CD4-positive, alpha-beta T cell (primary cell): Measurements from ENCODE around the gene NUDT8. TPM values are rescaled to one million over a fixed set of nuclear protein-coding genes. Genes with fewer than 3 reads are reported as not detected.
A peak's percentile ranks its signal among the peaks of the same experiment; 100 is the strongest.

Experiments
- ATAC-seq: fragments of 200-7000 bp; cut with Tn5 transposase; one replicate; pipeline ENCODE4 v1.10.0; 2022; ENCODE audit warnings: mild to moderate bottlenecking; ENCODE audit not compliant: poor library complexity
- CTCF ChIA-PET: fragments of 350-600 bp; sonication (Branson Sonifier 250); formaldehyde crosslinking; loops from one replicate; lab custom pipeline; 2021; ENCODE audit warnings: antibody characterized with exemption, inconsistent platforms; lab: Charles Lee
- POLR2A ChIA-PET: fragments of 350-600 bp; sonication (Branson Sonifier 250); formaldehyde crosslinking; loops from one replicate; lab custom pipeline; 2021; ENCODE audit warnings: antibody characterized with exemption, inconsistent platforms; lab: Charles Lee
- DNase-seq, 14 experiments: peaks; one replicate each; pipeline ENCODE4 v3.0.0-alpha.2; 2013 to 2020; ENCODE audit warnings: mixed read lengths in 2 of 14
- H3K27ac ChIP-seq, 2 donors: one replicate each; pipeline versions ENCODE4 v1.5.1 to v1.7.0; 2013; ENCODE audit warnings: low read length in 2 of 2, low read depth in 1 of 2, mild to moderate bottlenecking in 1 of 2
- H3K27me3 ChIP-seq, 2 experiments: 1 replicate in 1 of 2; 2 replicates in 1 of 2; pipeline versions ENCODE4 v1.6.1 to v1.7.0; 2013; ENCODE audit warnings: low read length in 2 of 2, control low read depth in 1 of 2, mild to moderate bottlenecking in 1 of 2, moderate library complexity in 1 of 2; ENCODE audit not compliant: insufficient read depth in 2 of 2, control insufficient read depth in 1 of 2
- H3K36me3 ChIP-seq: one replicate; pipeline ENCODE4 v1.6.1; 2013; ENCODE audit warnings: low read length, control low read depth; ENCODE audit not compliant: insufficient read depth
- H3K4me1 ChIP-seq: one replicate; pipeline ENCODE4 v1.6.1; 2013; ENCODE audit warnings: low read length, control low read depth; ENCODE audit not compliant: insufficient read depth
- H3K4me3 ChIP-seq: one replicate; pipeline ENCODE4 v1.5.1; 2013; ENCODE audit warnings: mild to moderate bottlenecking, low read length, moderate library complexity
- H3K9me3 ChIP-seq, 2 experiments: 1 replicate in 1 of 2; 2 replicates in 1 of 2; pipeline versions ENCODE4 v1.6.1 to v1.7.0; 2013; ENCODE audit warnings: low read length in 2 of 2, mild to moderate bottlenecking in 2 of 2, control low read depth in 1 of 2, moderate library complexity in 1 of 2; ENCODE audit not compliant: control insufficient read depth in 1 of 2, insufficient read depth in 1 of 2
- H3K27ac Mint-ChIP-seq: one replicate; pipeline ENCODE4 v1.8.0; 2020; ENCODE audit warnings: mixed read lengths
- H3K27me3 Mint-ChIP-seq: one replicate; pipeline ENCODE4 v1.8.0; 2021; ENCODE audit warnings: mixed read lengths
- H3K36me3 Mint-ChIP-seq: one replicate; pipeline ENCODE4 v1.8.0; 2021; ENCODE audit warnings: low read depth, mixed read lengths
- H3K4me1 Mint-ChIP-seq: one replicate; pipeline ENCODE4 v1.8.0; 2021; ENCODE audit warnings: low read depth, mixed read lengths
- H3K4me3 Mint-ChIP-seq: one replicate; pipeline ENCODE4 v1.8.0; 2020; ENCODE audit warnings: mild to moderate bottlenecking, mixed read lengths
- H3K9me3 Mint-ChIP-seq: one replicate; pipeline ENCODE4 v1.8.0; 2020; ENCODE audit warnings: mixed read lengths
- CTCF ChIP-seq: fragments of 200-600 bp; IDR thresholded peaks from one replicate; pipeline ENCODE4 v1.8.0; 2022; ENCODE audit warnings: antibody characterized with exemption, mild to moderate bottlenecking
- intact Hi-C, 2 experiments: fragments of 100-400 bp; cut with DNase I in 1 of 2; cut with micrococcal nuclease in 1 of 2; formaldehyde crosslinking; loops; one replicate each; pipeline versions ENCODE4 v1.15.1 to v1.9.0; 2023 to 2025; cut with DNase I, micrococcal nuclease
- total RNA-seq, 174 experiments: library from RNA in 2 of 174; stranded (reverse) in 2 of 174; gene quantifications; one replicate each; pipeline ENCODE4 v1.2.3 and lab custom pipeline; 2021 to 2026

Gene NUDT8
- total RNA-seq, 2 experiments from 2014 or later = 0.92 to 1.4 TPM

GRCh38 chr11:67613313-67613959 lies 16.3 kb downstream of the NUDT8 start:
- H3K4me1 ChIP-seq = peaks cover 39% of the 10 kb centered on the region
- Mint-ChIP-seq H3K4me3 (peak overlapping the region; percentile 89), H3K9me3 (no peaks in the 10 kb centered on the region), H3K36me3 (peaks cover 40% of the 10 kb centered on the region), H3K4me1 (peaks cover 33% of the 10 kb centered on the region), H3K27ac (peak overlapping the region; percentile 96), H3K27me3 (no peaks in the 10 kb centered on the region)
- peaks cover 0 to 3% of the 10 kb centered on the region in 2 experiments for H3K27me3 ChIP-seq
- peaks cover 0 to 3% of the 10 kb centered on the region in 2 experiments for H3K9me3 ChIP-seq
- DNase-seq (no peak), ATAC-seq (no peak)
- no peak for TF ChIP-seq CTCF
- peak overlapping the region; percentile 55 for H3K4me3 ChIP-seq
- POLR2A ChIA-PET = interaction anchor here (0.8 to 3.4 kb wide), 8 partner anchors 8 to 373 kb away, joined by 3 to 27 read pairs (median 8); partner anchors contain the start of genes ACY3, CLCF1, GSTP1 and NUDT8
- H3K36me3 ChIP-seq = peaks cover 46% of the 10 kb centered on the region
- CTCF ChIA-PET = interaction anchor here (1.1 to 4.2 kb wide), 3 partner anchors 8 to 30 kb away, joined by 5 to 38 read pairs (median 5); partner anchors contain the start of genes GSTP1 and NUDT8
- intact Hi-C loops = no loop called here
- peak overlapping the region; percentile 92 for H3K27ac ChIP-seq

- Histone ChIP-seq H3K9me3 (peaks cover 0 to 3% of the 10 kb centered on the region in 2 experiments), H3K27me3 (peaks cover 0 to 3% of the 10 kb centered on the region in 2 experiments), H3K4me1 (peaks cover 45% of the 10 kb centered on the region), H3K27ac (peak overlapping the region in 1 of 2 donors; percentile 92), H3K36me3 (peaks cover 48% of the 10 kb centered on the region), H3K4me3 (no peak overlapping the region)
- Mint-ChIP-seq H3K9me3 (no peaks in the 10 kb centered on the region), H3K27me3 (no peaks in the 10 kb centered on the region), H3K4me1 (peaks cover 33% of the 10 kb centered on the region), H3K36me3 (peaks cover 43% of the 10 kb centered on the region), H3K4me3 (no peak overlapping the region), H3K27ac (peak overlapping the region; percentile 96)
- POLR2A ChIA-PET = interaction anchor here (2.7 to 3.4 kb wide), 2 partner anchors 28 to 38 kb away, joined by 12 to 16 read pairs; partner anchors contain the start of genes ACY3 and GSTP1
- CTCF ChIA-PET = interaction anchor here (1.9 to 4.2 kb wide), 2 partner anchors 17 to 29 kb away, joined by 5 to 38 read pairs; partner anchors contain the start of genes GSTP1 and NUDT8
- DNase-seq = peak in 1 of 14 experiments; percentile 38
- TF ChIP-seq CTCF = no peak
- intact Hi-C loops = no loop called here
- ATAC-seq = no peak
Observed at GRCh38 chr11:67612751-67613150, 17.0 kb downstream of the NUDT8 start.

DNA sequence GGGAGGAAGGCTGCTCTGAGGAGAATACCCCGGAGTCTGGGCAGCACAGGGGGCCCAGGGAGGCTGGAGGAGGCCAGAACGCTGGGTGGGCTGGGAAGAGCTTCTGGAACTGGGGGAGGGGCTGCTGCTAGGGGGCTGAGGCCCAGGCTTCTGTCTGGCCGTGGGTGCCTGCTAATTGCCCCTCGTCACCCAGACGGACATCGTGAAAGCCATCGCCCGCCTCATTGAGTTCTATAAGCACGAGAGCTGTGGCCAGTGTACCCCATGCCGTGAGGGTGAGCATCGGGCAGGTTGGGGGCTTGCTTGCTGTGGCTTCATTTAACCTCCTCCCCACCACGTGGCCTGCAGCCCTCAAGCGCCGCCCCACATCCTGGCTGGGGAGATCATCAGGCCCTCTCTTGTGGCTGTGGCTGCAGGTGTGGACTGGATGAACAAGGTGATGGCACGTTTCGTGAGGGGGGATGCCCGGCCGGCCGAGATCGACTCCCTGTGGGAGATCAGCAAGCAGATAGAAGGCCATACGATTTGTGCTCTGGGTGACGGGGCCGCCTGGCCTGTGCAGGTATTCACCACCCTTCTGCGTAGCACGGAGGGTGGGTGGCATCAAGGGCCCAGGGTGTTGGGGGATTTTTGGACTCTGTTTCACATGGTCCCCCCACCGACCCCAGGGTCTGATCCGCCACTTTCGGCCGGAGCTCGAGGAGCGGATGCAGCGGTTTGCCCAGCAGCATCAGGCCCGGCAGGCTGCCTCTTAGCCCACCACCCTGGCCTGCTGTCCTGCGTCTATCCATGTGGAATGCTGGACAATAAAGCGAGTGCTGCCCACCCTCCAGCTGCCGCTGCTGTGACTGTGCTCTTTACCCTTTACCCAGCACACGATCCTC lies 17.8 kb downstream of the NUDT8 start:
- intact Hi-C loops = no loop called here
- Histone ChIP-seq H3K27ac (peak overlapping the region in 1 of 2 donors; percentile 79), H3K27me3 (peaks cover 0 to 3% of the 10 kb centered on the region in 2 experiments), H3K4me1 (peaks cover 53% of the 10 kb centered on the region), H3K9me3 (peaks cover 0 to 3% of the 10 kb centered on the region in 2 experiments), H3K36me3 (peaks cover 48% of the 10 kb centered on the region), H3K4me3 (no peak overlapping the region)
- Mint-ChIP-seq H3K36me3 (peaks cover 46% of the 10 kb centered on the region), H3K27ac (no peak overlapping the region), H3K4me1 (peaks cover 26% of the 10 kb centered on the region), H3K27me3 (no peaks in the 10 kb centered on the region), H3K4me3 (no peak overlapping the region), H3K9me3 (no peaks in the 10 kb centered on the region)
- CTCF ChIA-PET = interaction anchor here (0.6 to 4.2 kb wide), 2 partner anchors 18 to 60 kb away, joined by 3 to 38 read pairs; partner anchors contain the start of gene NUDT8
- DNase-seq (peak in 1 of 14 experiments; percentile 30), ATAC-seq (no peak)
- POLR2A ChIA-PET = interaction anchor here (2.7 to 3.4 kb wide), 2 partner anchors 27 to 39 kb away, joined by 12 to 16 read pairs; partner anchors contain the start of genes ACY3 and GSTP1
- TF ChIP-seq CTCF = no peak
